RKO (cell line): ENCODE data around the gene U2AF2.
"Not testable (repeated sequence)": the region's sequence is repeated elsewhere in the genome, so short reads cannot be mapped to it uniquely, and the experiment has no call there.

Experiments used
- DNase-seq: peaks from one replicate; pipeline ENCODE4 v3.0.0-alpha.2; 2016; ENCODE audit warnings: low spot score

U2AF2 gene

DNA sequence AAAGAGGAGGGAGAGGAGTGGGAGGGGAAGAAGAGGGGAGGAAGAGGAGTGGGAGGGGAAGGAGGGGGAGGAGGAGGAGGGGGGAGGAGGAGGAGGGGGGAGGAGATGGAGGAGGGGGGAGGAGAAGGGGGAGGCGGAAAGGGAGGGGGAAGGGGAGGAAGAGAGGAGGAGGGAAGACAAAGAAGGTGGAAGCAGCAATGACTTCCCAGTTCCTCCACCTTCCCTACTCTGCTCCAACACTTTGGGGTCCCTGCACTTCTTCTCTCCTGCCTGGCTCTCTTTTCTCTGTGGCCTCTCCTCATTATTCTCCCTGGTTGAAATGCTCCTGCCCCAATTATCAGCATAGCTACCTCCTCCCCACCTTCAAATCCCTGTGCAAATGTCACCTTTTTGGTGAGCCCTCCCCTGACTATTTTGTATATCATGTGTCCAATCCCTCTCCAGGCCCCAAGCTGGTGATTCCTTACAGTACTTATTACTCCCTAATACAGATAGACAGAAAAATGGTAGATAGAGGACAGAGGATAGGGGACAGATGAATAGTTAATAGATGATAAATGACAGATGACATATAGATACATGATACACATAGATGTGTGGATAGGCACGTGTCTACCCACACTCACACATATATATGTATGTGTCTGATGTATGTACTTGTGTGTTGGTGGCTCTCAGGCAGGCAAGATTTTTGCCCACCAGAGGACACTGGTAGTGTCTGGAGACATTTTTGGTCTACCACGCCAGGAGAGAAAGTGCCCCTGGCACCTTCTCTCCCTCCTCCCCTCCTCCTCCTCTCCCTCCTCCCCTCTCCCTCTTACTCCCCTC is 58.2 kb downstream of the U2AF2 start:
- DNase-seq = no peak

DNA sequence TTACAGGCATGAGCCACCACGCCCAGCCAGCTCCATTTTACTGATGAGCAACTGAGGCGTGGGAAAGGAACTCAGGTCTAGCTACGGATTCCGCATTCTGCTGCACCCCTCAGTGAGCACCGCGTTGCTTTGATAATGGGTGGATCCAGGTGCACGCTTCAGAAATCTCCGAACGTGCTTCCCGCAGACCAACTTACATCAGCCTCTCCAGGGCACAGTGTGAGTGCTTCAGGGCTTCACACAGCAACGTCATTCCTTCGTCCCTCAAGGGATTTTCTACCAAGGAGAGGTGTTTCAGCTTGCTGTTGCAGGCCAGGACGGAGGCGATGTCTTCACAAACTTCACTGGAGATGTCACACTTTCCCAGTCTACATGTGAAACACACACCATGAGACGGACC is 61.7 kb downstream of the U2AF2 start:
- DNase-seq = no peak

DNA sequence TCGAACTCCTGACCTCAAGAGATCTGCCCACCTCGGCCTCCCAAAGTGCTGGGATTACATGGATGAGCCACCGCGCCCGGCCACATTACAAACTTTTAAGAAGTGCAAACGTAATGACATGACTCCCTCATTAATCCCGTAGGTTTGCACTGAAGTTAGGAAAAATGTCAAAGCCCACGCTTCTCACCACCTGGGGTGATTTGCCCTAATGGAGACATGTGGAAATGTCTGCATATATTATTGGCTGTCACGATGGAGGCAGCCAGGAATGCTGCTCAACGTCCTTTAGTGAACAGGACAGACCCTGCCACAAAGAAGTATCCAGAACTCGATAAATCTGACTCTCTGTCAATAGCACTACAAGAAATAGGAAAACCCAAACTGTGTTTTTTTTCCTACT is 62.4 kb downstream of the U2AF2 start:
- no peak for DNase-seq

DNA sequence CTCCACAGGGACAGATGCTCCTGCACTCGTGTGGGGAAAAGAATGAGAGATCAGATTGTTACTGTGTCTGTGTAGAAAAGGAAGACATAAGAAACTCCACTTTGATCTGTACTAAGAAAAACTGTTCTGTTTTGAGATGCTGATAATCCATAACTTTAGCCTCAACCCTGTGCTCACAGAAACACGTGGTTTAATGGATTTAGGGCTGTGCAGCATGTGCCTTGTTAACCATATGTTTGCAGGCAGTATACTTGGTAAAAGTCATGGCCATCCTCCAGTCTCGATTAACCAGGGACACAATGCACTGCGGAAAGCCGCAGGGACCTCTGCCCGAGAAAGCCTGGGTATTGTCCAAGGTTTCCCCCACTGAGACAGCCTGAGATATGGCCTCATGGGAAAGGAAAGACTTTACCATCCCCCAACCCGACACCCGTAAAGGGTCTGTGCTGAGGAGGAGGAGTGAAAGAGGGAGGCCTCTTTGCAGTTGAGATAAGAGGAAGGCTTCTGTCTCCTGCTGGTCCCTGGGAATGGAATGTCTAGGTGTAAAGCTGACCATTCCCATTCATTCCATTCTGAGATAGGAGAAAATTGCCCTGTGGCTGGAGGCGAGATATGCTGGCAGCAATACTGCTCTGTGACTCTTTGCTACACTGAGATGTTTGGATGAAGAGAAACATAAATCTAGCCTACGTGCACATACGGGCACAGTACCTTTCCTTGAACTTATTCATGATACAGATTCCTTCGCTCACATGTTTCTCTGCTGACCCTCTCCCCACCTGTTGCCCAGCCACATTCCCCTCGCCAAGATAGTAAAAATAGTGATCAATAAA is 63.3 kb downstream of the U2AF2 start:
- DNase-seq = not testable (repeated sequence)

DNA sequence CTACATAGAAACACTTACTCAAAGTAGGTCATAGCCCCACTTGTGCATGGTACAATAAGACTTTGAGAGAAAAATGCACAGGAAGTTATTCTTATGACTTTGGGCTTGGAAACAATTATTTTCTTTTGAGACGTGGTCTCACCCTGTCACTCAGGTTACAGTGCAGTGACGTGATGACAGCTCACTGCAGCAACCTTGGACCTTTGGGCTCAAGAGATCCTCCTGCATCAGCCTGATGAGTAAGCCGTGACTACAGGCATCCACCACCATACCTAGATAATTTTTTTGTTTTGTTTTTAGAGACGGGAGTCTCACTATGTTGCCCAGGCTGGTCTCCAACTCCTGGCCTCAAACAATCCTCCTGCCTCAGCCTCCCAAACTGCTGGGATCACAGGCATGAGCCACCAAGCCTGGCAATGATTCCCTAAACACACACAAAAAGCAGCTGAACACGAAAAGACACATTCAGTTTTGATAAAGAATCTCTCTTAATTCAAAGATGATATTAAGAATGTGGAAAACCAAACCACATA is 65.4 kb downstream of the U2AF2 start:
- DNase-seq = peak; percentile 49

DNA sequence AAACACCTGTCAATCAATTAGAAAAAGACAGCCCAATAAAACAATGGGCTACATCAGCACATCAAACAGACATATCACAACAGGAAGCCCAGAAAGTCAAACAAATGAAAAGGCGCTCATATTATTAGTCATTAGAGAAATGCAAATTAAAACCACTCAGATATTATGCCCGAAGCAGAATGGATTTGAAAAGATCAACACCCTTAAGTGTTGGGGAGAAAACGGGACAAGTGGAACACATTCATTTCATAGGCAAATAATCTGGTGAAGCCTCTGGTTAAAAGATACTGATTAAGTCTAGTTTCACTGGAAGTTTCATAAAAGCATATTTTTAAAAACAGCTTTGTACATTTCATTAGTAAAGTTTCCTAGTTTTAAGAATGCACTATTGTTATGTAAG is 66.0 kb downstream of the U2AF2 start:
- DNase-seq = no peak

DNA sequence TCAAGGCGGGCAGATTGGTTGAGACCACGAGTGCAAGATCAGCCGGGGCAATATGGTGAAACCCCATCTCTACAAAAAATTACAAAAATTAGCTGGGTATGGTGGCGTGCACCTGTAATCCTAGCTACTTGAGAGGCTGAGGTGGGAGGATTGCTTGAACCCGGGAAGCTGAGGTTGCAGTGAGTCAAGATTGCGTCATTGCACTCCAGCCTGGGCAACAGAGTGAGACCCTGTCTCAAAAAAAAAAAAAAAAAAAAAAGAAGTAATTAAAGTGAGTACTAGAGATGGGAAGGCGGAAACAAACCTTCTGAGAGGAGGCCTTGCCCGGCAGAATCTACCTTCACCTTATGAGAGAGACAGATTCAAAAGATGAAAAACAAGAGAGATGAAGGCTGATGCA is 68.7 kb downstream of the U2AF2 start:
- no peak for DNase-seq
